H9 (cell line): ENCODE results near the gene CTAGE6. TPM values are rescaled to one million over a fixed set of nuclear protein-coding genes. Genes with fewer than 3 reads are reported as not detected.
"Not testable (repeated sequence)": the region's sequence is repeated elsewhere in the genome, so short reads cannot be mapped to it uniquely, and the experiment has no call there.

Experiments used
- DNase-seq: peaks from one replicate; pipeline ENCODE4 v3.0.0-alpha.2; 2017
- H2AFZ ChIP-seq: one replicate; pipeline ENCODE4 v1.6.1; 2013; ENCODE audit warnings: mild to moderate bottlenecking, low read length, control low read depth, moderate library complexity
- H2AK5ac ChIP-seq: 2 replicates; pipeline ENCODE4 v1.6.1; 2013; ENCODE audit warnings: low read length, control low read depth, mixed read lengths; ENCODE audit not compliant: insufficient read length
- H2BK120ac ChIP-seq: one replicate; pipeline ENCODE4 v1.6.1; 2013; ENCODE audit warnings: low read depth, mild to moderate bottlenecking, low read length, control low read depth, inconsistent platforms; ENCODE audit not compliant: poor library complexity, severe bottlenecking
- H2BK12ac ChIP-seq: 2 replicates; pipeline ENCODE4 v1.6.1; 2013; ENCODE audit warnings: low read length, control low read depth, mixed read lengths, low read depth; ENCODE audit not compliant: insufficient read length
- H2BK15ac ChIP-seq: 2 replicates; pipeline ENCODE4 v1.6.1; 2013; ENCODE audit warnings: low read depth, low read length, control low read depth
- H2BK20ac ChIP-seq: one replicate; pipeline ENCODE4 v1.6.1; 2013; ENCODE audit warnings: low read depth, mild to moderate bottlenecking, low read length, control low read depth, inconsistent platforms; ENCODE audit not compliant: poor library complexity, severe bottlenecking
- H2BK5ac ChIP-seq: 2 replicates; pipeline ENCODE4 v1.6.1; 2013; ENCODE audit warnings: low read length, control low read depth, mixed read lengths; ENCODE audit not compliant: insufficient read length
- H3K14ac ChIP-seq: 2 replicates; pipeline ENCODE4 v1.6.1; 2013; ENCODE audit warnings: low read length, control low read depth; ENCODE audit not compliant: insufficient read depth
- H3K18ac ChIP-seq: 2 replicates; pipeline ENCODE4 v1.6.1; 2013; ENCODE audit warnings: low read depth, mild to moderate bottlenecking, mixed read lengths, low read length, control low read depth; ENCODE audit not compliant: insufficient read length
- H3K23ac ChIP-seq: 2 replicates; pipeline ENCODE4 v1.6.1; 2013; ENCODE audit warnings: low read length, control low read depth, mixed read lengths, low read depth; ENCODE audit not compliant: insufficient read length
- H3K23me2 ChIP-seq: 2 replicates; pipeline ENCODE4 v1.6.1; 2013; ENCODE audit warnings: low read depth, mild to moderate bottlenecking, mixed read lengths, low read length, control low read depth; ENCODE audit not compliant: insufficient read length, poor library complexity, severe bottlenecking
- H3K27ac ChIP-seq: 2 replicates; pipeline ENCODE4 v1.5.1; 2013; ENCODE audit warnings: low read length, control low read depth, mixed read lengths, low read depth; ENCODE audit not compliant: insufficient read length
- H3K27me3 ChIP-seq: 2 replicates; pipeline ENCODE4 v1.6.1; 2013; ENCODE audit warnings: low read length, control low read depth, inconsistent platforms; ENCODE audit not compliant: insufficient read depth
- H3K4ac ChIP-seq: 2 replicates; pipeline ENCODE4 v1.6.1; 2013; ENCODE audit warnings: low read depth, mild to moderate bottlenecking, control low read depth, inconsistent platforms, low read length, moderate library complexity
- H3K4me1 ChIP-seq: 2 replicates; pipeline ENCODE4 v1.6.1; 2013; ENCODE audit warnings: low read length, control low read depth, inconsistent platforms; ENCODE audit not compliant: insufficient read depth
- H3K4me2 ChIP-seq: 2 replicates; pipeline ENCODE4 v1.6.1; 2013; ENCODE audit warnings: low read length, control low read depth, mixed read lengths; ENCODE audit not compliant: insufficient read length, insufficient read depth
- H3K56ac ChIP-seq: 2 replicates; pipeline ENCODE4 v1.6.1; 2013; ENCODE audit warnings: low read depth, mild to moderate bottlenecking, mixed read lengths, low read length, control low read depth; ENCODE audit not compliant: insufficient read length
- H3K79me1 ChIP-seq: 2 replicates; pipeline ENCODE4 v1.6.1; 2013; ENCODE audit warnings: low read depth, mild to moderate bottlenecking, moderate library complexity, low read length, control low read depth, inconsistent platforms; ENCODE audit not compliant: insufficient read depth, poor library complexity, severe bottlenecking
- H3K79me2 ChIP-seq: 2 replicates; pipeline ENCODE4 v1.6.1; 2013; ENCODE audit warnings: low read length, control low read depth, inconsistent platforms; ENCODE audit not compliant: insufficient read depth
- H3K9ac ChIP-seq: 2 replicates; pipeline ENCODE4 v1.6.1; 2013; ENCODE audit warnings: low read length, control low read depth, mixed read lengths; ENCODE audit not compliant: insufficient read length; ENCODE audit errors: extremely low read depth
- H3K9me3 ChIP-seq: one replicate; pipeline ENCODE4 v1.6.1; 2013; ENCODE audit warnings: low read depth, low read length, inconsistent platforms; ENCODE audit not compliant: control insufficient read depth
- H3T11ph ChIP-seq: one replicate; pipeline ENCODE4 v1.6.1; 2013; ENCODE audit warnings: mild to moderate bottlenecking, low read length, control low read depth, inconsistent platforms
- H4K20me1 ChIP-seq: one replicate; pipeline ENCODE4 v1.6.1; 2013; ENCODE audit not compliant: control insufficient read depth, insufficient read length, insufficient read depth
- H4K5ac ChIP-seq: 2 replicates; pipeline ENCODE4 v1.6.1; 2013; ENCODE audit warnings: low read depth, mild to moderate bottlenecking, mixed read lengths, low read length, control low read depth; ENCODE audit not compliant: insufficient read length
- H4K8ac ChIP-seq: replicated peaks from 2 replicates; pipeline ENCODE4 v1.6.1; 2013; ENCODE audit warnings: low read length, control low read depth, mixed read lengths, low read depth; ENCODE audit not compliant: insufficient read length
- H4K91ac ChIP-seq: 2 replicates; pipeline ENCODE4 v1.6.1; 2013; ENCODE audit warnings: low read depth, mild to moderate bottlenecking, moderate library complexity, mixed read lengths, low read length, control low read depth; ENCODE audit not compliant: insufficient read length
- H3K27ac Mint-ChIP-seq, 3 experiments: 2 replicates in 2 of 3; 3 replicates in 1 of 3; pipeline ENCODE4 v1.8.0; 2020 to 2021; ENCODE audit warnings: mixed read lengths in 3 of 3, mild to moderate bottlenecking in 1 of 3, moderate library complexity in 1 of 3
- H3K27me3 Mint-ChIP-seq: 2 replicates; pipeline ENCODE4 v1.8.0; 2021; ENCODE audit warnings: low read depth, mild to moderate bottlenecking, moderate library complexity, mixed read lengths
- H3K36me3 Mint-ChIP-seq, 3 experiments: 2 replicates in 2 of 3; 3 replicates in 1 of 3; pipeline ENCODE4 v1.8.0; 2020 to 2021; ENCODE audit warnings: low read depth in 3 of 3, mixed read lengths in 3 of 3; ENCODE audit not compliant: insufficient read depth in 1 of 3
- H3K4me1 Mint-ChIP-seq, 2 experiments: 2 replicates each; pipeline ENCODE4 v1.8.0; 2020; ENCODE audit warnings: mixed read lengths in 2 of 2
- H3K4me3 Mint-ChIP-seq, 2 experiments: 2 replicates in 1 of 2; 3 replicates in 1 of 2; pipeline ENCODE4 v1.8.0; 2020 to 2021; ENCODE audit warnings: mild to moderate bottlenecking in 2 of 2, mixed read lengths in 2 of 2, moderate library complexity in 1 of 2
- H3K9me3 Mint-ChIP-seq, 2 experiments: 2 replicates in 1 of 2; 3 replicates in 1 of 2; pipeline ENCODE4 v1.8.0; 2020; ENCODE audit warnings: mild to moderate bottlenecking in 2 of 2, mixed read lengths in 2 of 2, moderate library complexity in 1 of 2
- WGBS: extraction: QIAGEN DNeasy Blood & Tissue Kit; methylation state at CpG from one replicate; pipeline ENCODE4 v1.1.7; 2013; ENCODE audit warnings: missing lambda C conversion rate, low lambda C conversion rate, mixed read lengths; ENCODE audit not compliant: insufficient read length; ENCODE audit errors: extremely low coverage; 5-methylcytosine and 5-hydroxymethylcytosine counted together
- total RNA-seq: library from RNA; stranded (reverse); gene quantifications from 2 replicates; pipeline ENCODE4 v1.2.1, GENCODE V29; 2021

Gene CTAGE6
- total RNA-seq, 1 experiment from 2014 or later, result not detected

GRCh38 chr7:143795653-143796052 is 38.2 kb upstream of the CTAGE6 start:
- not testable (repeated sequence) for H3K9me3 ChIP-seq, H2BK20ac ChIP-seq, H4K8ac ChIP-seq, H2BK120ac ChIP-seq, H3K9ac ChIP-seq, H3K79me2 ChIP-seq, H3K27ac Mint-ChIP-seq, H3K4ac ChIP-seq, H2BK5ac ChIP-seq, H2AK5ac ChIP-seq, H2BK15ac ChIP-seq, H2BK12ac ChIP-seq, H3K4me3 Mint-ChIP-seq, H3K27me3 Mint-ChIP-seq, H3K23ac ChIP-seq, H4K91ac ChIP-seq, H3K23me2 ChIP-seq, H4K5ac ChIP-seq, H3K4me1 ChIP-seq, H3K27me3 ChIP-seq, H3K4me2 ChIP-seq, H3K27ac ChIP-seq, H2AFZ ChIP-seq, DNase-seq, H3K14ac ChIP-seq, H3K79me1 ChIP-seq, H3T11ph ChIP-seq, H3K9me3 Mint-ChIP-seq, H4K20me1 ChIP-seq, H3K4me1 Mint-ChIP-seq, H3K18ac ChIP-seq, H3K56ac ChIP-seq, H3K36me3 Mint-ChIP-seq
- no CpG with 5 or more reads among the region's 2 CpGs for whole genome bisulfite sequencing

- WGBS, result no CpG with 5 or more reads among the region's 2 CpGs
- not testable (repeated sequence) for H3K9me3 Mint-ChIP-seq, H4K8ac ChIP-seq, H2AFZ ChIP-seq, H4K91ac ChIP-seq, H3K79me2 ChIP-seq, H3K14ac ChIP-seq, H3K4me3 Mint-ChIP-seq, H3K27me3 Mint-ChIP-seq, H3K23me2 ChIP-seq, H3K23ac ChIP-seq, H2BK15ac ChIP-seq, H3K4me2 ChIP-seq, H2BK12ac ChIP-seq, H2BK5ac ChIP-seq, H3K79me1 ChIP-seq, H3K27ac Mint-ChIP-seq, H3K9ac ChIP-seq, H3K56ac ChIP-seq, H4K20me1 ChIP-seq, H3K9me3 ChIP-seq, H3K27ac ChIP-seq, DNase-seq, H3K18ac ChIP-seq, H2BK20ac ChIP-seq, H3K36me3 Mint-ChIP-seq, H4K5ac ChIP-seq, H3K4ac ChIP-seq, H3K4me1 Mint-ChIP-seq, H3K4me1 ChIP-seq, H3K27me3 ChIP-seq, H3T11ph ChIP-seq, H2BK120ac ChIP-seq, H2AK5ac ChIP-seq
These were observed 35.1 kb upstream of the CTAGE6 start for GRCh38 chr7:143792633-143793032.
